Mammary epithelial cell (primary cell): ENCODE measurements around the gene PITRM1.

Experiments
- CTCF ChIP-seq, 2 donors: IDR thresholded peaks in 1 of 2; conservative IDR thresholded peaks in 1 of 2; 2 replicates each; pipeline ENCODE4 v1.5.1; 2011 to 2012; ENCODE audit warnings: inconsistent platforms in 2 of 2, low read length in 2 of 2, mild to moderate bottlenecking in 2 of 2, control low read depth in 1 of 2, low read depth in 1 of 2; ENCODE audit not compliant: insufficient read depth in 1 of 2; ENCODE audit errors: extremely low read depth in 1 of 2
- EZH2 ChIP-seq: IDR thresholded peaks from 2 replicates; pipeline ENCODE4 v1.6.1; 2012; ENCODE audit warnings: low read length, inconsistent platforms, borderline replicate concordance

GRCh38 chr10:3173171-3173878, 743 bp upstream of the PITRM1 start:
- TF ChIP-seq CTCF (conservative IDR thresholded peaks at IDR 0.05 in 1 of 2, IDR thresholded peaks at IDR 0.05 in 1 of 2; ENCODE audit: extremely low read depth in 1 of 2, insufficient read depth in 1 of 2, low read depth in 1 of 2, low read length in 2 of 2) (no peak), EZH2 (no peak)
